ENCODE measurements around the gene NPC2. TPM values are rescaled to one million over a fixed set of nuclear protein-coding genes. Genes with fewer than 3 reads are reported as not detected.

The NPC2 gene
- total RNA-seq, 1 donor from 2014 or later = 15.5 TPM

DNA sequence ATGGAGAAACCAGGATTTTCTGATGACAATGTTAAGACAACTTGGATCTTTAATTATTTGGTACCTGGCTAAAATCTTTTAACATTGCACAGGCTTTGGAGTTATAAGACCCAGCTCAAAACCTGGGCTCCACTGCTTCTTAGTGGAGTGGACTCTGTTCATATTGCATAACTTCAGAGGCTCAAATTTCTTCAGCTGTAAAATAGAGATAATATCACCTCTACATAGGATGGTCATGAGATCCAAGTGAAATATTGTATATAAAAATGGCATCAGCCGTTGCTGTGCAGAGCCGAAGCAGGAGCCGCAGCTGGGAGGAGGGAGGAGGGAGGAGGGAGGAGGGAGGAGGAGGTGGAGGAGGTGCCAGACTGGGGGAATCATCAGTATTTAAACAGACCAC, 10.5 kb downstream of the NPC2 start:
- intact Hi-C loops (cut with micrococcal nuclease) = no loop called here
- Mint-ChIP-seq H3K4me1 (no peaks in the 10 kb centered on the region), H3K27me3 (no peaks in the 10 kb centered on the region)

GRCh38 chr14:74480046-74480445, 13.1 kb downstream of the NPC2 start:
- Mint-ChIP-seq H3K27me3 (no peaks in the 10 kb centered on the region), H3K4me1 (no peaks in the 10 kb centered on the region), H3K4me3 (no peak overlapping the region), H3K9me3 (no peaks in the 10 kb centered on the region), H3K27ac (no peak overlapping the region), H3K36me3 (ENCODE audit: low read depth) (peaks cover 14% of the 10 kb centered on the region)
- no peak for DNase-seq
- intact Hi-C loops (cut with micrococcal nuclease) = no loop called here

More for the DNA sequence above, 10.5 kb downstream of the NPC2 start:
- no peaks in the 10 kb centered on the region for H3K9me3 Mint-ChIP-seq
- H3K36me3 Mint-ChIP-seq (ENCODE audit: low read depth) = peaks cover 14% of the 10 kb centered on the region
- no peak overlapping the region for H3K4me3 Mint-ChIP-seq
- no peak for DNase-seq
- H3K27ac Mint-ChIP-seq = no peak overlapping the region

GRCh38 chr14:74478996-74479635, 14.0 kb downstream of the NPC2 start:
- Mint-ChIP-seq H3K36me3 (ENCODE audit: low read depth) (peaks cover 9% of the 10 kb centered on the region), H3K4me3 (no peak overlapping the region), H3K4me1 (no peaks in the 10 kb centered on the region), H3K27ac (no peak overlapping the region), H3K9me3 (no peaks in the 10 kb centered on the region), H3K27me3 (no peaks in the 10 kb centered on the region)
- no peak for DNase-seq
- intact Hi-C loops (cut with micrococcal nuclease) = no loop called here

GRCh38 chr14:74476607-74477006, 16.5 kb downstream of the NPC2 start:
- no peaks in the 10 kb centered on the region for H3K4me1 Mint-ChIP-seq
- H3K9me3 Mint-ChIP-seq = no peaks in the 10 kb centered on the region
- no peaks in the 10 kb centered on the region for H3K27me3 Mint-ChIP-seq
- no peak overlapping the region for H3K27ac Mint-ChIP-seq
- intact Hi-C loops (cut with micrococcal nuclease) = no loop called here
- DNase-seq = no peak
- H3K4me3 Mint-ChIP-seq = no peak overlapping the region
- peaks cover 4% of the 10 kb centered on the region for H3K36me3 Mint-ChIP-seq (ENCODE audit: low read depth)

DNA sequence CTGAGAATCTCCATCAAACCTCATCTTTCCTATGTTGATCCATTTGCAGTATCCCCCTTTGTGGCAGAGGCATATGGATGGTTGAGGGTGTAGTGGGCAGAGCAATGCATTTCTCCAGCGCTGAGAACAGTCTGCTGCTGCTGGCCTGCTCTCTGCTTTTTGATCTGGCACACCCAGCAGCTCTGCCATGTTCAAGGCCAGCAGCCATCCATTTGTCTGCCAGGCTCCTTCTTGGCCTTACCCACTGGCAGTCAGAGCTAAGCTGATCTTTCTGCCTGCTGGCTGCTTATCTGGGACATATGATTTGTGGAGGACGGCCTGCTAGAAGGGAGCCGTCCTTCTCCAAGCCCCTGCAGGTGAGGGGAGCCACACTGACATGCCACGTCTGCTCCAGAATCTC, 17.0 kb downstream of the NPC2 start:
- DNase-seq = no peak
- Mint-ChIP-seq H3K9me3 (no peaks in the 10 kb centered on the region), H3K36me3 (ENCODE audit: low read depth) (peaks cover 2% of the 10 kb centered on the region), H3K27ac (no peak overlapping the region), H3K27me3 (no peaks in the 10 kb centered on the region), H3K4me3 (no peak overlapping the region), H3K4me1 (no peaks in the 10 kb centered on the region)
- intact Hi-C loops (cut with micrococcal nuclease) = no loop called here

GRCh38 chr14:74475678-74476077, 17.4 kb downstream of the NPC2 start:
- Mint-ChIP-seq H3K9me3 (no peaks in the 10 kb centered on the region), H3K27ac (no peak overlapping the region), H3K27me3 (no peaks in the 10 kb centered on the region), H3K36me3 (ENCODE audit: low read depth) (peaks cover 2% of the 10 kb centered on the region), H3K4me3 (no peak overlapping the region), H3K4me1 (no peaks in the 10 kb centered on the region)
- intact Hi-C loops (cut with micrococcal nuclease) = no loop called here
- DNase-seq = no peak

DNA sequence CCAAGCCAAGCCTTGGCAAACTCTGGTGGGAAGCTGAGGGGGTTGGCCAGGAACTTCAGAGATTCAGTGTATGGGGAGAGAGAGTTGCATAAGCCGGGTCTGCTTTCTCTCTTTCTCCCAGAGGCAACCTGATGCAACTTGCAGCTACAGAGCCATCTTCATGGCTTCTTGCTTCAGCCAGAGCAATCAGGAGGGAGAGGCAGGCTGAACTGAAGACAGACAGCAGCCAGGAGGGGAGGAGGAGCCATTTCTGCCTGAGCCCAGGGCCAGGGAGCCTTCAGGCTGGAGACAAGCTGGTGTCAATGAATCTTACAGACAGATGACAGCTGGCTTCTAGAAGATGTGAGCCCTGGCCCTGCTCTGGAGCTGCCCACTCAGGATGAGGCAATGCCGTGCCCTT, 18.7 kb downstream of the NPC2 start:
- Mint-ChIP-seq H3K36me3 (ENCODE audit: low read depth) (peaks cover 2% of the 10 kb centered on the region), H3K4me3 (no peak overlapping the region), H3K9me3 (no peaks in the 10 kb centered on the region), H3K27me3 (no peaks in the 10 kb centered on the region), H3K27ac (no peak overlapping the region), H3K4me1 (no peaks in the 10 kb centered on the region)
- intact Hi-C loops (cut with micrococcal nuclease) = no loop called here
- no peak for DNase-seq

GRCh38 chr14:74472601-74473000, 20.5 kb downstream of the NPC2 start:
- Mint-ChIP-seq H3K4me3 (no peak overlapping the region), H3K9me3 (no peaks in the 10 kb centered on the region), H3K36me3 (ENCODE audit: low read depth) (no peaks in the 10 kb centered on the region), H3K27ac (no peak overlapping the region), H3K4me1 (peaks cover 5% of the 10 kb centered on the region), H3K27me3 (no peaks in the 10 kb centered on the region)
- intact Hi-C loops (cut with micrococcal nuclease) = no loop called here
- no peak for DNase-seq

- Mint-ChIP-seq H3K4me3 (no peak overlapping the region), H3K9me3 (no peaks in the 10 kb centered on the region), H3K27ac (no peak overlapping the region), H3K27me3 (no peaks in the 10 kb centered on the region), H3K36me3 (ENCODE audit: low read depth) (no peaks in the 10 kb centered on the region), H3K4me1 (peaks cover 5% of the 10 kb centered on the region)
- intact Hi-C loops (cut with micrococcal nuclease) = no loop called here
- no peak for DNase-seq
Measured at GRCh38 chr14:74469548-74470518, 23.3 kb downstream of the NPC2 start.

DNA sequence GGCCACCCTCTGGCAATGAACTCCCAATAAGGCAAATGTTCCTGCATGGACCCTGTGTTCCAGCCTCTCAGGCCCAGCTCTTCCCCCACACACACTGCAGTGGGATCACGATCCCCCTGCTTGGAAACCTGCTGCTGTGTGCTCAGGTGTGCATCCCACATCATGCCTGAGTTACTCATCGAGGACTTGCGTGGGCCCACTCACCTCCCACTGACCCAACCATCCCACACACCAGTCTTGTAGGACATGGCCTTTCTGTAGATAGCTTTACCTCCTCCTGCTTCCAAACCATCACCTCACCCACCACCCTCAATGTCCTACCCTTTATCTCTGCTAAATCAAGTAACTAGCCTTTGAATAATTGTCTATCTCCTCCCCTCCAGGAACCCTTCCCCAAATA, 24.6 kb downstream of the NPC2 start:
- H3K36me3 Mint-ChIP-seq (ENCODE audit: low read depth) = no peaks in the 10 kb centered on the region
- no peak overlapping the region for H3K27ac Mint-ChIP-seq
- H3K9me3 Mint-ChIP-seq = no peaks in the 10 kb centered on the region
- no peak for DNase-seq
- intact Hi-C loops (cut with micrococcal nuclease) = no loop called here
- peaks cover 1% of the 10 kb centered on the region for H3K27me3 Mint-ChIP-seq
- no peak overlapping the region for H3K4me3 Mint-ChIP-seq
- peaks cover 5% of the 10 kb centered on the region for H3K4me1 Mint-ChIP-seq

DNA sequence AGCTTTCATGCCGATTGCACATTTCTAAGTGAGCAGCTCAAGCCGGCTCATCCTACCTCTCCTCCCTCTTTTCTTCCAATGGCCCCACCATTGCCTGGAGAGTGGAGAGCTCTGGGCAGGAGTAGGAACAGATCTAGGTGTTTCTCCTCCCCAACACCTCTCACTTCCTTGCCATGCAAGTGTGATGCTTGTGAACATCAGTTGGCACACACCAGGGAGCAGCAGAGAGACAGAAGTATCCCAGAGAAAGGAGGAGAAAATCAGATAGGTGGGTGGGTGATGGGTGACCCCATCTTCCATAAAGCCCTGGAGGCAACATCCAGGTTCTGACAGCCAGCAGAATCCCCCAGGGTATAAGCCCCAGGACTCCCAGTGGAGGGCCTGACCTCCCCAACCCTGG, 27.8 kb downstream of the NPC2 start:
- Mint-ChIP-seq H3K36me3 (ENCODE audit: low read depth) (no peaks in the 10 kb centered on the region), H3K27ac (no peak overlapping the region), H3K4me3 (no peak overlapping the region), H3K27me3 (peaks cover 6% of the 10 kb centered on the region), H3K4me1 (peaks cover 5% of the 10 kb centered on the region), H3K9me3 (no peaks in the 10 kb centered on the region)
- intact Hi-C loops (cut with micrococcal nuclease) = no loop called here
- DNase-seq = no peak

DNA sequence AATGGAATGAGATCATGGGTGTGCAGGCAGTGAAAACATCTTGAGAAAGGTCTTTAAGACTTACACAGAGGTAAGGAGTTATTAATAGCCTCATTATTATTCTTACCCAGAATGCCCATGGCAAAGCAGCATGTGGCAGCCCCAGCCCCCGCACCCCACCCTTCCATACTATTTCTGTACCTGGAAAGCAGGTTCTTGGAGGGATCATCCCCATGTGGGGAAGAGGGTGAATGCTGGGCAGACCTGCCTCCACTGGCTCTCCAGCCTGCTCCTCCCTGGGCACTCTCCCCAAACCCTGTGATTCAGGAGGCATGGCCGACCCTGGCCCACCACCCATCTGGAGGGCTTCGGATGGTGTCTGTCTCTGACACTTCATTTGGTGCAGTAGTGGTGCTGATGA, 28.3 kb downstream of the NPC2 start:
- Mint-ChIP-seq H3K36me3 (ENCODE audit: low read depth) (no peaks in the 10 kb centered on the region), H3K27me3 (peaks cover 6% of the 10 kb centered on the region), H3K4me1 (peaks cover 5% of the 10 kb centered on the region), H3K27ac (no peak overlapping the region), H3K9me3 (no peaks in the 10 kb centered on the region), H3K4me3 (no peak overlapping the region)
- DNase-seq = no peak
- intact Hi-C loops (cut with micrococcal nuclease) = no loop called here

DNA sequence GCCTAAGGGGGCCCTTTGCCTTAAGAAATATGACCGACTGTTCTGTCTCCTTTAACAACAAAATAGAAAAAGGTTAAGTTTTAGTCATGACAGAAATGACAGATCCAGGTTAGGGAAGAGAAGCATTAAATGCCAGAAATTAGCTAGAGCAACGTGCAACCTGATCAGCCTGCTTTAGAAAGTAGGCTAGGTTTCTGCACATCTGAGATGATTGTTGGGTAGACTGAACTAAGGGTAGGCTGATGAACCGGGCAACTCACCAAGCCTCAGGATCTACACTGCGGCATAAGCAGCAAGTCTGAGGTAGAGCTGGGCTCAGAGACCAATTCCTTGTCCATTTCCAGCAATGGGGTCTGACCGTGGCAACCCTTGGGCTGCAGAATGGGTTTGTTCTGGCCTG, 29.4 kb downstream of the NPC2 start:
- peaks cover 3% of the 10 kb centered on the region for H3K4me1 Mint-ChIP-seq
- no peak overlapping the region for H3K4me3 Mint-ChIP-seq
- no peaks in the 10 kb centered on the region for H3K9me3 Mint-ChIP-seq
- H3K27ac Mint-ChIP-seq = no peak overlapping the region
- H3K27me3 Mint-ChIP-seq = peaks cover 6% of the 10 kb centered on the region
- intact Hi-C loops (cut with micrococcal nuclease) = no loop called here
- DNase-seq = no peak
- no peaks in the 10 kb centered on the region for H3K36me3 Mint-ChIP-seq (ENCODE audit: low read depth)

DNA sequence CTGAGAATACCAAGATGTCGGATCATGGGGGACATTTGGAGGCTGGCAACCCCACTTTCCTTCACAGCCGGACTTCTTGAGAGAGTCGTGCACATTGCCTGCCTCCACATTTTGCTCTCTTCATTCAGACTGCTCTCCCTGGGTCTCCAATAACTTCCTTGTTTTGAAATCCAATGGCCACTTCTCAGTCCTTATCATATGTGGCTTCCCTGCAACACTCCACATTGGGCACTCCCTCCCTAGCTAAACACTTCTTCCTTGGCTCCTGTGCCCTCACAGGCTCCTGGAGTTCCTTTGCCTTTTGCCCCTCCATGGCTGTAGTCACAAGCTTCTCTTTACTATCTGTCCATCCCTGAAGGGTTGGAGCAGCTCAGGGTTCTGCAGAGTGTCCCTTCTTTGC, 30.1 kb downstream of the NPC2 start:
- intact Hi-C loops (cut with micrococcal nuclease) = no loop called here
- DNase-seq = no peak
- Mint-ChIP-seq H3K27me3 (peaks cover 6% of the 10 kb centered on the region), H3K4me1 (no peaks in the 10 kb centered on the region), H3K9me3 (no peaks in the 10 kb centered on the region), H3K4me3 (no peak overlapping the region), H3K27ac (no peak overlapping the region), H3K36me3 (ENCODE audit: low read depth) (no peaks in the 10 kb centered on the region)
